H9 (cell line): ENCODE results near the gene FAM210B. TPM values are rescaled to one million over a fixed set of nuclear protein-coding genes. Genes with fewer than 3 reads are reported as not detected.
A peak's percentile ranks its signal among the peaks of the same experiment; 100 is the strongest.

Source experiments
- DNase-seq: peaks from one replicate; pipeline ENCODE4 v3.0.0-alpha.2; 2017
- H2AFZ ChIP-seq: one replicate; pipeline ENCODE4 v1.6.1; 2013; ENCODE audit warnings: mild to moderate bottlenecking, low read length, control low read depth, moderate library complexity
- H2AK5ac ChIP-seq: 2 replicates; pipeline ENCODE4 v1.6.1; 2013; ENCODE audit warnings: low read length, control low read depth, mixed read lengths; ENCODE audit not compliant: insufficient read length
- H2BK120ac ChIP-seq: one replicate; pipeline ENCODE4 v1.6.1; 2013; ENCODE audit warnings: low read depth, mild to moderate bottlenecking, low read length, control low read depth, inconsistent platforms; ENCODE audit not compliant: poor library complexity, severe bottlenecking
- H2BK12ac ChIP-seq: 2 replicates; pipeline ENCODE4 v1.6.1; 2013; ENCODE audit warnings: low read length, control low read depth, mixed read lengths, low read depth; ENCODE audit not compliant: insufficient read length
- H2BK15ac ChIP-seq: 2 replicates; pipeline ENCODE4 v1.6.1; 2013; ENCODE audit warnings: low read depth, low read length, control low read depth
- H2BK20ac ChIP-seq: one replicate; pipeline ENCODE4 v1.6.1; 2013; ENCODE audit warnings: low read depth, mild to moderate bottlenecking, low read length, control low read depth, inconsistent platforms; ENCODE audit not compliant: poor library complexity, severe bottlenecking
- H2BK5ac ChIP-seq: 2 replicates; pipeline ENCODE4 v1.6.1; 2013; ENCODE audit warnings: low read length, control low read depth, mixed read lengths; ENCODE audit not compliant: insufficient read length
- H3K14ac ChIP-seq: 2 replicates; pipeline ENCODE4 v1.6.1; 2013; ENCODE audit warnings: low read length, control low read depth; ENCODE audit not compliant: insufficient read depth
- H3K18ac ChIP-seq: 2 replicates; pipeline ENCODE4 v1.6.1; 2013; ENCODE audit warnings: low read depth, mild to moderate bottlenecking, mixed read lengths, low read length, control low read depth; ENCODE audit not compliant: insufficient read length
- H3K23ac ChIP-seq: 2 replicates; pipeline ENCODE4 v1.6.1; 2013; ENCODE audit warnings: low read length, control low read depth, mixed read lengths, low read depth; ENCODE audit not compliant: insufficient read length
- H3K23me2 ChIP-seq: 2 replicates; pipeline ENCODE4 v1.6.1; 2013; ENCODE audit warnings: low read depth, mild to moderate bottlenecking, mixed read lengths, low read length, control low read depth; ENCODE audit not compliant: insufficient read length, poor library complexity, severe bottlenecking
- H3K27ac ChIP-seq: 2 replicates; pipeline ENCODE4 v1.5.1; 2013; ENCODE audit warnings: low read length, control low read depth, mixed read lengths, low read depth; ENCODE audit not compliant: insufficient read length
- H3K27me3 ChIP-seq: 2 replicates; pipeline ENCODE4 v1.6.1; 2013; ENCODE audit warnings: low read length, control low read depth, inconsistent platforms; ENCODE audit not compliant: insufficient read depth
- H3K4ac ChIP-seq: 2 replicates; pipeline ENCODE4 v1.6.1; 2013; ENCODE audit warnings: low read depth, mild to moderate bottlenecking, control low read depth, inconsistent platforms, low read length, moderate library complexity
- H3K4me1 ChIP-seq: 2 replicates; pipeline ENCODE4 v1.6.1; 2013; ENCODE audit warnings: low read length, control low read depth, inconsistent platforms; ENCODE audit not compliant: insufficient read depth
- H3K4me2 ChIP-seq: 2 replicates; pipeline ENCODE4 v1.6.1; 2013; ENCODE audit warnings: low read length, control low read depth, mixed read lengths; ENCODE audit not compliant: insufficient read length, insufficient read depth
- H3K56ac ChIP-seq: 2 replicates; pipeline ENCODE4 v1.6.1; 2013; ENCODE audit warnings: low read depth, mild to moderate bottlenecking, mixed read lengths, low read length, control low read depth; ENCODE audit not compliant: insufficient read length
- H3K79me1 ChIP-seq: 2 replicates; pipeline ENCODE4 v1.6.1; 2013; ENCODE audit warnings: low read depth, mild to moderate bottlenecking, moderate library complexity, low read length, control low read depth, inconsistent platforms; ENCODE audit not compliant: insufficient read depth, poor library complexity, severe bottlenecking
- H3K79me2 ChIP-seq: 2 replicates; pipeline ENCODE4 v1.6.1; 2013; ENCODE audit warnings: low read length, control low read depth, inconsistent platforms; ENCODE audit not compliant: insufficient read depth
- H3K9ac ChIP-seq: 2 replicates; pipeline ENCODE4 v1.6.1; 2013; ENCODE audit warnings: low read length, control low read depth, mixed read lengths; ENCODE audit not compliant: insufficient read length; ENCODE audit errors: extremely low read depth
- H3K9me3 ChIP-seq: one replicate; pipeline ENCODE4 v1.6.1; 2013; ENCODE audit warnings: low read depth, low read length, inconsistent platforms; ENCODE audit not compliant: control insufficient read depth
- H3T11ph ChIP-seq: one replicate; pipeline ENCODE4 v1.6.1; 2013; ENCODE audit warnings: mild to moderate bottlenecking, low read length, control low read depth, inconsistent platforms
- H4K20me1 ChIP-seq: one replicate; pipeline ENCODE4 v1.6.1; 2013; ENCODE audit not compliant: control insufficient read depth, insufficient read length, insufficient read depth
- H4K5ac ChIP-seq: 2 replicates; pipeline ENCODE4 v1.6.1; 2013; ENCODE audit warnings: low read depth, mild to moderate bottlenecking, mixed read lengths, low read length, control low read depth; ENCODE audit not compliant: insufficient read length
- H4K8ac ChIP-seq: replicated peaks from 2 replicates; pipeline ENCODE4 v1.6.1; 2013; ENCODE audit warnings: low read length, control low read depth, mixed read lengths, low read depth; ENCODE audit not compliant: insufficient read length
- H4K91ac ChIP-seq: 2 replicates; pipeline ENCODE4 v1.6.1; 2013; ENCODE audit warnings: low read depth, mild to moderate bottlenecking, moderate library complexity, mixed read lengths, low read length, control low read depth; ENCODE audit not compliant: insufficient read length
- H3K27ac Mint-ChIP-seq, 3 experiments: 2 replicates in 2 of 3; 3 replicates in 1 of 3; pipeline ENCODE4 v1.8.0; 2020 to 2021; ENCODE audit warnings: mixed read lengths in 3 of 3, mild to moderate bottlenecking in 1 of 3, moderate library complexity in 1 of 3
- H3K27me3 Mint-ChIP-seq: 2 replicates; pipeline ENCODE4 v1.8.0; 2021; ENCODE audit warnings: low read depth, mild to moderate bottlenecking, moderate library complexity, mixed read lengths
- H3K36me3 Mint-ChIP-seq, 3 experiments: 2 replicates in 2 of 3; 3 replicates in 1 of 3; pipeline ENCODE4 v1.8.0; 2020 to 2021; ENCODE audit warnings: low read depth in 3 of 3, mixed read lengths in 3 of 3; ENCODE audit not compliant: insufficient read depth in 1 of 3
- H3K4me1 Mint-ChIP-seq, 2 experiments: 2 replicates each; pipeline ENCODE4 v1.8.0; 2020; ENCODE audit warnings: mixed read lengths in 2 of 2
- H3K4me3 Mint-ChIP-seq, 2 experiments: 2 replicates in 1 of 2; 3 replicates in 1 of 2; pipeline ENCODE4 v1.8.0; 2020 to 2021; ENCODE audit warnings: mild to moderate bottlenecking in 2 of 2, mixed read lengths in 2 of 2, moderate library complexity in 1 of 2
- H3K9me3 Mint-ChIP-seq, 2 experiments: 2 replicates in 1 of 2; 3 replicates in 1 of 2; pipeline ENCODE4 v1.8.0; 2020; ENCODE audit warnings: mild to moderate bottlenecking in 2 of 2, mixed read lengths in 2 of 2, moderate library complexity in 1 of 2
- WGBS: extraction: QIAGEN DNeasy Blood & Tissue Kit; methylation state at CpG from one replicate; pipeline ENCODE4 v1.1.7; 2013; ENCODE audit warnings: missing lambda C conversion rate, low lambda C conversion rate, mixed read lengths; ENCODE audit not compliant: insufficient read length; ENCODE audit errors: extremely low coverage; 5-methylcytosine and 5-hydroxymethylcytosine counted together
- total RNA-seq: library from RNA; stranded (reverse); gene quantifications from 2 replicates; pipeline ENCODE4 v1.2.1, GENCODE V29; 2021
- TF ChIP-seq, protein P1 (sequence below): fragments of 200-600 bp; sonication (generic); conservative IDR thresholded peaks from 3 replicates; pipeline ENCODE4 v1.8.0; 2021; ENCODE audit warnings: antibody characterized with exemption, mild to moderate bottlenecking

FAM210B gene
- total RNA-seq, 1 experiment from 2014 or later, result 24.2 TPM

DNA sequence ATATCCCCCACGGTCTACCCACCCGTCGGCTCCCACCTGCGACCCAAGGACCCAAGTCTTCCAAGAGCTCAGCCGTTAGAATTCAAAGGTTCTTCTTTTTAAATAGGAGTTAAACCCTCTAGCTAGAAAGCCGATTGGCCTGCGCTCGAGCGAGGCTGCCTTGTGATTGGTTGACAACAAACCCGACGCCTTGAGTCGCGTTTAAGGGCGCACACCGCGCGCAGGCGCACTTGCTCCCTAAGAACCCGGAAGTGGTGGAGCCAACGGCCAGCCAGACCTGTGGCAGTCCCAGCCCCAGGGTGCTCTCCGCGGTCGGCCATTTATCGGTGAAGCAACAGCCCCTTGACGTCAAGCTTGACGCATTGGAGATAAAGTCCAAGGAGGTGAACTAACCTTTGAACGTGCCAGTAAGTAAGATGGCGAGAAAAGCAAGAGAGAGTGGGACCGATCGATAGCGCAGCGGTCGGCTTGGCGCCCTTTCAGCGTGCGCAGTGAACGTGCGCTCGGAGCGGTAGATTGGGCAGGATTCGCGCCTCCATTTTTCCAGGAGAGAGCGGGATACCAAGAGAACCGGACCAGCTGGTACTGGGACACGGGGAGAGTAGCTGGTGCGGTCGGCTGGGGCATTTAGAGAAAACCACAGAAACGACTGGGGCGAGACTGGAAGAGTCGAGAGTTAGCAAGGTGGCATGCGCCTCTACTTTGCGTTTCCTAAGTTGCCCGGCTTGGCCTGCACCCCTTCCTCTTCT lies 33.5 kb downstream of the FAM210B start, which contains the start of the genes AURKA and CSTF1:
Gene AURKA (minus strand): TSS at position 84 of the 749 bp plus-strand sequence. CDS start 4,018 bp downstream, outside the sequence.
Gene CSTF1 (plus strand): TSS at position 514 of the 749 bp plus-strand sequence. CDS start 2,908 bp downstream, outside the sequence.
- Histone ChIP-seq H3K23me2 (peaks cover 6% of the 10 kb centered on the region), H3K79me1 (peaks cover 19% of the 10 kb centered on the region), H3K27ac (peak within 1 kb of the TSS; percentile 47), H4K5ac (peak within 1 kb of the TSS; percentile 2), H2AFZ (no peak within 1 kb of the TSS), H3K9ac (peak within 1 kb of the TSS; percentile 98), H3K23ac (no peak within 1 kb of the TSS), H3K18ac (peak within 1 kb of the TSS; percentile 88), H2BK12ac (no peak within 1 kb of the TSS), H3T11ph (no peak within 1 kb of the TSS), H2BK5ac (peak within 1 kb of the TSS; percentile 1), H3K9me3 (no peaks in the 10 kb centered on the region), H2AK5ac (no peak within 1 kb of the TSS), H3K79me2 (peaks cover 32% of the 10 kb centered on the region; the same call in 1 of the 2 replicates), H2BK20ac (no peak within 1 kb of the TSS), H4K8ac (no peak within 1 kb of the TSS), H2BK120ac (peak within 1 kb of the TSS; percentile 39), H2BK15ac (no peak within 1 kb of the TSS), H3K4me1 (no peaks in the 10 kb centered on the region), H4K20me1 (no peaks in the 10 kb centered on the region), H3K14ac (peak within 1 kb of the TSS; percentile 95), H3K56ac (peak within 1 kb of the TSS; percentile 30), H3K27me3 (no peaks in the 10 kb centered on the region), H3K4me2 (peak within 1 kb of the TSS; percentile 96), H4K91ac (no peak within 1 kb of the TSS), H3K4ac (no peak within 1 kb of the TSS; the same call in 1 of the 2 replicates)
- TF ChIP-seq, protein P1, sequence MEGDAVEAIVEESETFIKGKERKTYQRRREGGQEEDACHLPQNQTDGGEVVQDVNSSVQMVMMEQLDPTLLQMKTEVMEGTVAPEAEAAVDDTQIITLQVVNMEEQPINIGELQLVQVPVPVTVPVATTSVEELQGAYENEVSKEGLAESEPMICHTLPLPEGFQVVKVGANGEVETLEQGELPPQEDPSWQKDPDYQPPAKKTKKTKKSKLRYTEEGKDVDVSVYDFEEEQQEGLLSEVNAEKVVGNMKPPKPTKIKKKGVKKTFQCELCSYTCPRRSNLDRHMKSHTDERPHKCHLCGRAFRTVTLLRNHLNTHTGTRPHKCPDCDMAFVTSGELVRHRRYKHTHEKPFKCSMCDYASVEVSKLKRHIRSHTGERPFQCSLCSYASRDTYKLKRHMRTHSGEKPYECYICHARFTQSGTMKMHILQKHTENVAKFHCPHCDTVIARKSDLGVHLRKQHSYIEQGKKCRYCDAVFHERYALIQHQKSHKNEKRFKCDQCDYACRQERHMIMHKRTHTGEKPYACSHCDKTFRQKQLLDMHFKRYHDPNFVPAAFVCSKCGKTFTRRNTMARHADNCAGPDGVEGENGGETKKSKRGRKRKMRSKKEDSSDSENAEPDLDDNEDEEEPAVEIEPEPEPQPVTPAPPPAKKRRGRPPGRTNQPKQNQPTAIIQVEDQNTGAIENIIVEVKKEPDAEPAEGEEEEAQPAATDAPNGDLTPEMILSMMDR, result no peak
- peaks cover 40 to 65% (median 50%) of the 10 kb centered on the region in 3 experiments; a peak in 6 of 7 replicates for H3K36me3 Mint-ChIP-seq
- no CpG with 5 or more reads among the region's 53 CpGs for WGBS
- H3K27me3 Mint-ChIP-seq, result no peaks in the 10 kb centered on the region
- DNase-seq, result peak; percentile 99
- no peaks in the 10 kb centered on the region for H3K9me3 Mint-ChIP-seq
- H3K4me3 Mint-ChIP-seq, result no peak within 1 kb of the TSS
- H3K27ac Mint-ChIP-seq, result peak within 1 kb of the TSS; percentile 29 to 73 (median 34); a peak in 6 of 7 replicates
- H3K4me1 Mint-ChIP-seq, result peaks cover 23 to 28% of the 10 kb centered on the region in 2 experiments
